HepG2 (cell line): Measurements from ENCODE around the gene CUL4A.

Source experiments
- NFE2L2 ChIP-seq: fragments of 150-350 bp; IDR thresholded peaks from 2 replicates; pipeline ENCODE4 v1.6.1; 2014; ENCODE audit warnings: low read length
- TF ChIP-seq, protein P1 (sequence below): sonication (generic); formaldehyde crosslinking; IDR thresholded peaks from 2 replicates; pipeline ENCODE4 v1.8.1; 2023; ENCODE audit warnings: mild to moderate bottlenecking, missing genetic modification reagents, borderline replicate concordance

- TF ChIP-seq, protein P1, sequence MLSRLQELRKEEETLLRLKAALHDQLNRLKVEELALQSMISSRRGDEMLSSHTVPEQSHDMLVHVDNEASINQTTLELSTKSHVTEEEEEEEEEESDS (CRISPR knock-in tag): no peak
- no peak for TF ChIP-seq NFE2L2
Measured at GRCh38 chr13:113233101-113233500, 23.7 kb downstream of the CUL4A start.
